IMR-90 (cell line): Measurements from ENCODE around the gene CALN1. TPM values are rescaled to one million over a fixed set of nuclear protein-coding genes. Genes with fewer than 3 reads are reported as not detected.

Experiments
- ATAC-seq: fragments of 200-7000 bp; cut with Tn5 transposase; 2 replicates; pipeline ENCODE4 v1.9.1; 2020; ENCODE audit warnings: low read depth, mild to moderate bottlenecking, moderate library complexity
- BruUV-seq: library from RNA; stranded (reverse); fragments of 400-500 nt; replicated peaks from 2 replicates; lab custom pipeline; 2021; lab: Mats Ljungman, UMichigan
- CTCF ChIA-PET: fragments of 300-600 bp; formaldehyde crosslinking; extraction: SDS; loops from one replicate; lab custom pipeline; 2021; ENCODE audit warnings: antibody characterized with exemption; lab: Yijun Ruan, JAX
- POLR2A ChIA-PET: fragments of 300-600 bp; sonication (Branson Sonifier 250); formaldehyde crosslinking; loops from one replicate; lab custom pipeline; 2022; ENCODE audit warnings: antibody characterized with exemption; ENCODE audit not compliant: unreplicated experiment; lab: Charles Lee
- DNase-seq: peaks from one replicate; pipeline ENCODE4 v3.0.0; 2013
- H2AFZ ChIP-seq: replicated peaks from 2 replicates; pipeline ENCODE3; 2013; ENCODE audit warnings: low read length, mild to moderate bottlenecking; ENCODE audit not compliant: poor library complexity
- H2AK5ac ChIP-seq: 2 replicates; pipeline ENCODE4 v1.6.1; 2013; ENCODE audit warnings: low read depth, low read length, inconsistent platforms
- H2AK9ac ChIP-seq: replicated peaks from 2 replicates; pipeline ENCODE3; 2013; ENCODE audit warnings: mild to moderate bottlenecking, low read depth, low read length, moderate library complexity; ENCODE audit not compliant: poor library complexity
- H2BK120ac ChIP-seq: 2 replicates; pipeline ENCODE4 v1.6.1; 2013; ENCODE audit warnings: low read depth, low read length, inconsistent platforms
- H2BK15ac ChIP-seq: 3 replicates; pipeline ENCODE4 v1.6.1; 2013; ENCODE audit warnings: low read depth, low read length, inconsistent platforms
- H2BK20ac ChIP-seq: 2 replicates; pipeline ENCODE4 v1.6.1; 2013; ENCODE audit warnings: low read depth, mild to moderate bottlenecking, inconsistent platforms, low read length, moderate library complexity
- H2BK5ac ChIP-seq: 2 replicates; pipeline ENCODE4 v1.6.1; 2013; ENCODE audit warnings: mild to moderate bottlenecking, low read depth, low read length, inconsistent platforms; ENCODE audit not compliant: poor library complexity, severe bottlenecking
- H3K14ac ChIP-seq: replicated peaks from 2 replicates; pipeline ENCODE4 v1.6.1; 2013; ENCODE audit warnings: low read depth, low read length, inconsistent platforms
- H3K18ac ChIP-seq: 2 replicates; pipeline ENCODE4 v1.6.1; 2013; ENCODE audit warnings: low read depth, low read length, control low read depth
- H3K23ac ChIP-seq: 2 replicates; pipeline ENCODE4 v1.6.1; 2013; ENCODE audit warnings: low read depth, low read length, inconsistent platforms
- H3K27ac ChIP-seq: 2 replicates; pipeline ENCODE4 v1.5.1; 2013; ENCODE audit warnings: mild to moderate bottlenecking, control low read depth, low read length; ENCODE audit not compliant: insufficient read depth
- H3K27me3 ChIP-seq: 2 replicates; pipeline ENCODE4 v1.6.1; 2013; ENCODE audit warnings: low read length; ENCODE audit not compliant: control insufficient read depth, insufficient read depth
- H3K36me3 ChIP-seq: 2 replicates; pipeline ENCODE4 v1.6.1; 2013; ENCODE audit warnings: low read length, mixed read lengths; ENCODE audit not compliant: control insufficient read depth, insufficient read depth
- H3K4ac ChIP-seq: 2 replicates; pipeline ENCODE4 v1.6.1; 2013; ENCODE audit warnings: low read depth, low read length, inconsistent platforms
- H3K4me1 ChIP-seq: 2 replicates; pipeline ENCODE4 v1.6.1; 2013; ENCODE audit warnings: low read length, mixed read lengths; ENCODE audit not compliant: control insufficient read depth, insufficient read depth
- H3K4me2 ChIP-seq: 2 replicates; pipeline ENCODE4 v1.6.1; 2013; ENCODE audit warnings: low read depth, mild to moderate bottlenecking, control low read depth, low read length, moderate library complexity
- H3K4me3 ChIP-seq: 2 replicates; pipeline ENCODE4 v1.5.1; 2013; ENCODE audit warnings: low read depth, mild to moderate bottlenecking, control low read depth, low read length, moderate library complexity; ENCODE audit not compliant: insufficient read depth
- H3K56ac ChIP-seq: 2 replicates; pipeline ENCODE4 v1.6.1; 2013; ENCODE audit warnings: low read length, inconsistent platforms; ENCODE audit not compliant: insufficient read depth; ENCODE audit errors: extremely low read depth
- H3K79me1 ChIP-seq, 2 experiments: 2 replicates each; pipeline ENCODE4 v1.6.1; 2013; ENCODE audit warnings: low read length in 2 of 2, inconsistent platforms in 1 of 2, low read depth in 1 of 2
- H3K9ac ChIP-seq: 2 replicates; pipeline ENCODE4 v1.6.1; 2013; ENCODE audit warnings: low read depth, low read length, control low read depth
- H3K9me1 ChIP-seq: 2 replicates; pipeline ENCODE4 v1.6.1; 2013; ENCODE audit warnings: low read length, inconsistent platforms; ENCODE audit not compliant: insufficient read depth
- H3K9me3 ChIP-seq: 2 replicates; pipeline ENCODE4 v1.6.1; 2013; ENCODE audit warnings: low read length; ENCODE audit not compliant: control insufficient read depth, insufficient read depth
- H4K20me1 ChIP-seq: 2 replicates; pipeline ENCODE4 v1.6.1; 2013; ENCODE audit warnings: low read length, inconsistent platforms; ENCODE audit not compliant: insufficient read depth
- H4K5ac ChIP-seq: 2 replicates; pipeline ENCODE4 v1.6.1; 2013; ENCODE audit warnings: mild to moderate bottlenecking, low read depth, low read length, control low read depth
- H4K8ac ChIP-seq, 2 experiments: 2 replicates each; pipeline ENCODE4 v1.6.1; 2013; ENCODE audit warnings: low read depth in 2 of 2, low read length in 2 of 2, control low read depth in 1 of 2, inconsistent platforms in 1 of 2
- H4K91ac ChIP-seq: 2 replicates; pipeline ENCODE4 v1.6.1; 2013; ENCODE audit warnings: low read depth, low read length, inconsistent platforms; ENCODE audit not compliant: insufficient read depth
- BHLHE40 ChIP-seq: fragments of 150-350 bp; IDR thresholded peaks from 2 replicates; pipeline ENCODE4 v1.6.1; 2016; ENCODE audit warnings: mild to moderate bottlenecking, low read depth, low read length
- CHD1 ChIP-seq: IDR thresholded peaks from 2 replicates; pipeline ENCODE4 v1.6.1; 2012; ENCODE audit warnings: low read depth, low read length, improper control_type of control experiment
- FOS ChIP-seq: fragments of 150-350 bp; IDR thresholded peaks from 2 replicates; pipeline ENCODE4 v1.6.1; 2016; ENCODE audit warnings: low read depth, low read length
- MAZ ChIP-seq: IDR thresholded peaks from 2 replicates; pipeline ENCODE4 v1.6.1; 2012; ENCODE audit warnings: low read depth, mild to moderate bottlenecking, low read length, improper control_type of control experiment, moderate library complexity, borderline replicate concordance
- MXI1 ChIP-seq: IDR thresholded peaks from 2 replicates; pipeline ENCODE4 v1.6.1; 2012; ENCODE audit warnings: low read depth, mild to moderate bottlenecking, low read length, moderate library complexity, borderline replicate concordance
- RAD21 ChIP-seq: IDR thresholded peaks from 2 replicates; pipeline ENCODE4 v1.6.1; 2012; ENCODE audit warnings: low read length, improper control_type of control experiment
- RFX5 ChIP-seq: IDR thresholded peaks from 2 replicates; pipeline ENCODE4 v1.8.0; 2012; ENCODE audit warnings: low read depth, mild to moderate bottlenecking, low read length, moderate library complexity
- SMC3 ChIP-seq: fragments of 150-350 bp; IDR thresholded peaks from 2 replicates; pipeline ENCODE4 v1.6.1; 2016; ENCODE audit warnings: low read depth, mild to moderate bottlenecking, antibody characterized with exemption, low read length, moderate library complexity
- WGBS, 2 experiments: methylation state at CpG; one replicate each; pipeline versions ENCODE4 v1.1.5 to v1.1.7; 2013; ENCODE audit warnings: missing lambda C conversion rate in 2 of 2; ENCODE audit not compliant: insufficient read length in 1 of 2; ENCODE audit errors: extremely low coverage in 2 of 2; 5-methylcytosine and 5-hydroxymethylcytosine counted together
- dilution Hi-C: fragments of 300-500 bp; cut with HindIII; formaldehyde crosslinking; loops from one replicate; pipeline ENCODE4 v1.14.3; 2018; ENCODE audit warnings: low sequenced_read_pairs; ENCODE audit not compliant: unreplicated experiment
- in situ Hi-C: fragments of 300-500 bp; cut with MboI; formaldehyde crosslinking; loops from 3 replicates; pipeline ENCODE4 v1.14.3; 2019; ENCODE audit warnings: low sequenced_read_pairs, inconsistent platforms, mixed read lengths
- intact Hi-C: fragments of 100-400 bp; cut with micrococcal nuclease; formaldehyde crosslinking; loops from 2 replicates; pipeline ENCODE4 v1.10.0; 2022
- polyA plus RNA-seq, 3 experiments: library from polyadenylated mRNA; depleted of rRNA; stranded (reverse); fragments of >200 nt; gene quantifications; 2 replicates each; pipeline ENCODE4 v1.2.3, GENCODE V29; 2012; ENCODE audit warnings: low replicate concordance in 1 of 3
- total RNA-seq: library from RNA; depleted of rRNA; stranded (reverse); fragments of >200 nt; gene quantifications from 2 replicates; pipeline ENCODE4 v1.2.3, GENCODE V29; 2012

Gene CALN1
- total and polyA plus RNA-seq, 2 of the 4 experiments (the other 2 are of a cell fraction), result not detected

DNA sequence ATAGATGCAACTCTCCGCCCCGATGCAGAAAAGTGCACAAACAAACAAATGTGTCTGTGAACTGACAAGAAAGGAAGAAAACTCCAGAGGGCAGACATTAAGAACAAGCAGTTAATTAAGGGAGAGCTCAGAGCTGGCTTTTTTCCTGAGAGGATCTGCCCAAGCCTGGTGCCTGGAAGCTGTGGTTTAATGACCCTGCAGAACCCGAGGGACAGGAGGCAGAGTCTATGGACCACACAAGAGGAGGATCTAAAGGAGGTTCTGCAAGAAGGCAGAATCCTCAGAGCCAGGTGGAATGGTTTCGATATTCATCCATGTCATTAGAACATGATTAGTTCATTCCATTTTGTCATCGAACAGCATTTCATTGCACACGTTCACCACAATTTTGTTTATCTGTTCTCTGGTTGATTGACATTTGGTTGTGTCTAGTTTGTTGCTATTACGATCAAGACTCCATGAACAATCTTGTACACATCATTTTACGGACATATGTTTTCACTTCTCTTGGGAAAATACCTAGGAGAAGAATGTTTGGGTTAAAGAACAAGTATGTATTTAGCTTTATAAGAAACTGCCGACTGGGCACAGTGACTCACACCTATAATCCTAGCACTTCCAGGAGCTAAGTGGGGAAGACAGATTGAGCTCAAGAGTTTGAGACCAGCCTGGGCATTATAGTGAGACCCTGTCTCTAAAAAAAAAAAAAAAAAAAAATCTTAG lies 560.2 kb downstream of the CALN1 start:
- Histone ChIP-seq H2BK20ac (no peak overlapping the region), H3K23ac (no peak overlapping the region), H3K4me1 (no peaks in the 10 kb centered on the region), H3K27me3 (no peaks in the 10 kb centered on the region), H2AK5ac (no peak overlapping the region), H3K4me2 (no peak overlapping the region), H3K36me3 (no peaks in the 10 kb centered on the region), H2BK120ac (no peak overlapping the region), H3K9me1 (no peaks in the 10 kb centered on the region), H3K9me3 (peaks cover 5% of the 10 kb centered on the region; the same call in 1 of the 2 replicates), H4K5ac (no peak overlapping the region), H3K4ac (no peak overlapping the region), H4K20me1 (no peaks in the 10 kb centered on the region), H2AFZ (no peak overlapping the region), H4K91ac (no peak overlapping the region), H3K18ac (no peak overlapping the region), H3K4me3 (no peak overlapping the region), H3K79me1 (no peaks in the 10 kb centered on the region), H4K8ac (no peak overlapping the region), H3K27ac (no peak overlapping the region), H3K14ac (no peak overlapping the region), H2BK5ac (no peak overlapping the region), H2AK9ac (no peak overlapping the region), H2BK15ac (no peak overlapping the region), H3K56ac (no peak overlapping the region), H3K9ac (no peak overlapping the region)
- CTCF ChIA-PET, result no interaction called here
- in situ Hi-C loops, result no loop called here
- POLR2A ChIA-PET, result no interaction called here
- no peak for TF ChIP-seq MAZ
- TF ChIP-seq CHD1, result no peak
- TF ChIP-seq FOS, result no peak
- no peak for TF ChIP-seq SMC3
- no peak for TF ChIP-seq RAD21
- TF ChIP-seq RFX5, result no peak
- no peak for TF ChIP-seq BHLHE40
- no peak for TF ChIP-seq MXI1
- no CpG with 5 or more reads among the region's 9 CpGs for WGBS, 2 experiments
- intact Hi-C loops, result no loop called here
- DNase-seq, result no peak
- no peak for ATAC-seq
- dilution Hi-C loops, result no loop called here
- no TSS peak for BruUV-seq
